Measurements from ENCODE around the gene DCAF17. TPM values are rescaled to one million over a fixed set of nuclear protein-coding genes. Genes with fewer than 3 reads are reported as not detected.
"Not testable (repeated sequence)": the region's sequence is repeated elsewhere in the genome, so short reads cannot be mapped to it uniquely, and the experiment has no call there.

DCAF17 gene
- polyA plus RNA-seq, 2 of the 4 experiments (the other 2 are of a cell fraction) = 11.5 to 26.9 TPM

- TF ChIP-seq ZFP36 (IDR thresholded peaks at IDR 0.05; ENCODE audit: borderline replicate concordance, partially characterized antibody) (no peak), RCOR1 (IDR thresholded peaks at IDR 0.05; ENCODE audit: low read depth, low read length) (no peak)
Measured at GRCh38 chr2:171411791-171412483, 22.1 kb upstream of the DCAF17 start (continued).

GRCh38 chr2:171412571-171413175, 21.4 kb upstream of the DCAF17 start:
- TF ChIP-seq HEYL (CRISPR knock-in tag; IDR thresholded peaks at IDR 0.05) = no peak
- no peak for TF ChIP-seq ESRRA (IDR thresholded peaks at IDR 0.05; ENCODE audit: borderline replicate concordance, low read length)
- no peak for TF ChIP-seq RNF2 (IDR thresholded peaks at IDR 0.05; ENCODE audit: borderline replicate concordance, low read depth)
- no peak for TF ChIP-seq CTCF (IDR thresholded peaks at IDR 0.05)
- no peak for TF ChIP-seq ZNF302 (CRISPR knock-in tag; IDR thresholded peaks at IDR 0.05)
- no peak overlapping the region for H3K27ac ChIP-seq
- no peak for FAIRE-seq
- H3K4me3 ChIP-seq = no peak overlapping the region
- ChIA-PET POLR2A (no interaction called here), CTCF (interaction anchor here (0.7 kb wide), 1 partner anchor 405 kb away, joined by 3 read pairs; no protein-coding TSS in a partner anchor)
- ATAC-seq = no peak
- peaks cover 19% of the 10 kb centered on the region; the same call in 2 of the 3 replicates for H3K4me1 ChIP-seq
- no peak overlapping the region for H3K4me2 ChIP-seq
- WGBS (ENCODE audit: missing lambda C conversion rate) = 92% methylated on average over 2 of the region's 2 CpGs
- H3K9me3 ChIP-seq = no peaks in the 10 kb centered on the region
- DNase-seq (ENCODE audit: low read depth in 1 of 2, low spot score in 1 of 2) = no peak

- DNase-seq (ENCODE audit: low read depth in 1 of 2, low spot score in 1 of 2); H3K4me2 ChIP-seq; FAIRE-seq; H3K4me3 ChIP-seq; ATAC-seq; H3K27ac ChIP-seq; H3K9me3 ChIP-seq: not testable (repeated sequence)
- peaks cover 19% of the 10 kb centered on the region; the same call in 2 of the 3 replicates for H3K4me1 ChIP-seq
- ChIA-PET POLR2A (interaction anchor here (0.7 kb wide), 1 partner anchor 282 kb away, joined by 4 read pairs; no protein-coding TSS in a partner anchor), CTCF (interaction anchor here (0.8 to 4.3 kb wide), 3 partner anchors 253 to 442 kb away, joined by 3 to 31 read pairs (median 3); partner anchors contain the start of gene TLK1)
- 91% methylated on average over 4 of the region's 4 CpGs for WGBS (ENCODE audit: missing lambda C conversion rate)
Measured at GRCh38 chr2:171414645-171415044, 19.4 kb upstream of the DCAF17 start.

- 28% methylated on average over 7 of the region's 7 CpGs for WGBS (ENCODE audit: missing lambda C conversion rate)
- ChIA-PET POLR2A (interaction anchor here (0.9 to 2.2 kb wide), 5 partner anchors 17 to 487 kb away, joined by 5 to 12 read pairs (median 9); partner anchors contain the start of genes DCAF17, GORASP2, METTL8 and TLK1), CTCF (interaction anchor here (0.6 to 4.3 kb wide), 48 partner anchors 10 to 711 kb away, joined by 3 to 35 read pairs (median 4); partner anchors contain the start of genes GORASP2 and TLK1)
- peak; percentile 100 for ATAC-seq
- peak; percentile 74 for FAIRE-seq
- DNase-seq (ENCODE audit: low read depth in 1 of 2, low spot score in 1 of 2) = peak; percentile 74 to 94
- H3K4me2 ChIP-seq = peak overlapping the region; percentile 50
- no peaks in the 10 kb centered on the region for H3K9me3 ChIP-seq
- H3K4me1 ChIP-seq = peaks cover 10% of the 10 kb centered on the region; the same call in 2 of the 3 replicates
- no peak for TF ChIP-seq MAZ (IDR thresholded peaks at IDR 0.05; ENCODE audit: borderline replicate concordance, low read depth, low read length)
- no peak for TF ChIP-seq HDAC2 (IDR thresholded peaks at IDR 0.05)
- TF ChIP-seq BCL3 (IDR thresholded peaks at IDR 0.05) = no peak
- TF ChIP-seq HOXB13 (CRISPR knock-in tag; IDR thresholded peaks at IDR 0.05; ENCODE audit: low read depth) = no peak
- TF ChIP-seq RAD21 (conservative IDR thresholded peaks at IDR 0.05 in 1 of 2, IDR thresholded peaks at IDR 0.05 in 1 of 2) = peak; percentile 91 to 93
- no peak for TF ChIP-seq EHF (CRISPR knock-in tag; IDR thresholded peaks at IDR 0.05)
- TF ChIP-seq ESRRA (IDR thresholded peaks at IDR 0.05; ENCODE audit: borderline replicate concordance, low read length) = no peak
- TF ChIP-seq SMC3 (IDR thresholded peaks at IDR 0.05) = peak; percentile 94
- TF ChIP-seq NR3C1 (IDR thresholded peaks at IDR 0.05) = no peak
- TF ChIP-seq EHMT2 (IDR thresholded peaks at IDR 0.05; ENCODE audit: low read depth) = no peak
- peak; percentile 14 for TF ChIP-seq MAFK (IDR thresholded peaks at IDR 0.05; ENCODE audit: partially characterized antibody)
- TF ChIP-seq CHD4 (IDR thresholded peaks at IDR 0.05; ENCODE audit: borderline replicate concordance) = no peak
- no peak for TF ChIP-seq FOSL2 (IDR thresholded peaks at IDR 0.05)
- TF ChIP-seq FOSL2 (CRISPR knock-in tag; IDR thresholded peaks at IDR 0.05) = peak; percentile 31; the same call in 1 of the 2 replicates
- TF ChIP-seq CTCF (IDR thresholded peaks at IDR 0.05) = peak; percentile 93
- no peak for TF ChIP-seq RCOR1 (IDR thresholded peaks at IDR 0.05; ENCODE audit: low read depth, low read length)
- peak overlapping the region in 1 of 2 experiments; percentile 44; a peak in 3 of 6 replicates for H3K27ac ChIP-seq
- H3K4me3 ChIP-seq = no peak overlapping the region
Measured at GRCh38 chr2:171416009-171416926, 17.8 kb upstream of the DCAF17 start.

Data from A549 (cell line).